Endothelial cell of umbilical vein (primary cell): ENCODE measurements around the gene RAB8B.

Source experiments
- CTCF ChIP-seq, 2 donors: IDR thresholded peaks; 1 replicate in 1 of 2; 2 replicates in 1 of 2; pipeline ENCODE4 v1.5.1; 2011; ENCODE audit warnings: low read length in 2 of 2, mild to moderate bottlenecking in 2 of 2, moderate library complexity in 2 of 2, control low read depth in 1 of 2, inconsistent platforms in 1 of 2, low read depth in 1 of 2; ENCODE audit not compliant: insufficient read depth in 1 of 2; ENCODE audit errors: extremely low read depth in 1 of 2
- EZH2 ChIP-seq: IDR thresholded peaks from 2 replicates; pipeline ENCODE4 v1.6.1; 2012; ENCODE audit warnings: borderline replicate concordance, low read depth, mild to moderate bottlenecking, moderate library complexity, low read length, inconsistent platforms; ENCODE audit not compliant: severe bottlenecking
- FOS ChIP-seq: IDR thresholded peaks from 2 replicates; pipeline ENCODE4 v1.6.1; 2011; ENCODE audit warnings: mild to moderate bottlenecking, low read length, moderate library complexity, borderline replicate concordance; ENCODE audit not compliant: insufficient read depth
- JUN ChIP-seq: IDR thresholded peaks from 2 replicates; pipeline ENCODE4 v1.6.1; 2011; ENCODE audit warnings: borderline replicate concordance, low read depth; ENCODE audit not compliant: insufficient read length, insufficient read depth
- POLR2A ChIP-seq: IDR thresholded peaks from 2 replicates; pipeline ENCODE4 v1.6.1; 2012; ENCODE audit warnings: low read depth, mild to moderate bottlenecking, control low read depth, low read length
- POLR2AphosphoS5 ChIP-seq: IDR thresholded peaks from 2 replicates; pipeline ENCODE4 v1.6.1; 2012; ENCODE audit warnings: low read depth, mild to moderate bottlenecking, control low read depth, low read length, moderate library complexity; ENCODE audit not compliant: insufficient read depth

- TF ChIP-seq POLR2AphosphoS5: no peak
- TF ChIP-seq CTCF (IDR thresholded peaks at IDR 0.05; ENCODE audit: extremely low read depth in 1 of 2, insufficient read depth in 1 of 2, low read depth in 1 of 2, low read length in 2 of 2): no peak
- TF ChIP-seq EZH2: no peak
- TF ChIP-seq FOS: no peak
- no peak for TF ChIP-seq JUN
- TF ChIP-seq POLR2A: no peak
Measured at GRCh38 chr15:63296195-63296594, 106.8 kb downstream of the RAB8B start.
